ENCODE data around the gene SERTAD1. TPM values are rescaled to one million over a fixed set of nuclear protein-coding genes. Genes with fewer than 3 reads are reported as not detected.

The SERTAD1 gene
- total RNA-seq, 1 donor from 2014 or later, result 17.3 TPM

GRCh38 chr19:40407714-40408597 lies 17.8 kb downstream of the SERTAD1 start:
- DNase-seq (ENCODE audit: low read depth in 2 of 2), result no peak

GRCh38 chr19:40403262-40403984 lies 22.4 kb downstream of the SERTAD1 start:
- peak; percentile 77 to 90 for DNase-seq (ENCODE audit: low read depth in 2 of 2)

GRCh38 chr19:40400559-40400958 lies 25.2 kb downstream of the SERTAD1 start:
- DNase-seq (ENCODE audit: low read depth in 2 of 2), result no peak

- peak in 1 of 2 donors; percentile 37 for DNase-seq (ENCODE audit: low read depth in 2 of 2)
Measured at GRCh38 chr19:40398417-40399131, 27.2 kb downstream of the SERTAD1 start.

- DNase-seq (ENCODE audit: low read depth in 2 of 2), result no peak
Measured at GRCh38 chr19:40397568-40397906, 28.3 kb downstream of the SERTAD1 start.

GRCh38 chr19:40396886-40397567 lies 28.8 kb downstream of the SERTAD1 start:
- DNase-seq (ENCODE audit: low read depth in 2 of 2), result no peak

- no peak for DNase-seq (ENCODE audit: low read depth in 2 of 2)
Measured at GRCh38 chr19:40395956-40396355, 29.8 kb downstream of the SERTAD1 start.

GRCh38 chr19:40394816-40395210 lies 31.0 kb downstream of the SERTAD1 start:
- DNase-seq (ENCODE audit: low read depth in 2 of 2), result no peak

- no peak for DNase-seq (ENCODE audit: low read depth in 2 of 2)
Measured at GRCh38 chr19:40393894-40394815, 31.6 kb downstream of the SERTAD1 start.

- peak in 1 of 2 donors; percentile 13 for DNase-seq (ENCODE audit: low read depth in 2 of 2)
Measured at GRCh38 chr19:40392894-40393517, 32.8 kb downstream of the SERTAD1 start.

GRCh38 chr19:40392123-40392522 lies 33.7 kb downstream of the SERTAD1 start:
- DNase-seq (ENCODE audit: low read depth in 2 of 2), result no peak

- no peak for DNase-seq (ENCODE audit: low read depth in 2 of 2)
Measured at GRCh38 chr19:40390084-40390742, 35.6 kb downstream of the SERTAD1 start, which contains the start of gene HIPK4. Gene HIPK4, minus strand, starts transcription at chr19:40390181. Its CDS starts 279 bp downstream, at chr19:40389902.

GRCh38 chr19:40389404-40390083 lies 36.2 kb downstream of the SERTAD1 start:
- no peak for DNase-seq (ENCODE audit: low read depth in 2 of 2)

GRCh38 chr19:40388481-40388880 lies 37.3 kb downstream of the SERTAD1 start:
- DNase-seq (ENCODE audit: low read depth in 2 of 2), result no peak

- DNase-seq (ENCODE audit: low read depth in 2 of 2), result no peak
Measured at GRCh38 chr19:40387155-40387554, 38.6 kb downstream of the SERTAD1 start.

- DNase-seq (ENCODE audit: low read depth in 2 of 2), result no peak
Measured at GRCh38 chr19:40383668-40384248, 42.0 kb downstream of the SERTAD1 start.

GRCh38 chr19:40381321-40381720 lies 44.5 kb downstream of the SERTAD1 start:
- DNase-seq (ENCODE audit: low read depth in 2 of 2), result no peak

Measured in dermis microvascular lymphatic vessel endothelial cell (primary cell).